HT-29 (cell line): ENCODE data around the gene CADM1. TPM values are rescaled to one million over a fixed set of nuclear protein-coding genes. Genes with fewer than 3 reads are reported as not detected.

ENCODE experiments used
- DNase-seq: peaks from one replicate; pipeline ENCODE4 v3.0.0-alpha.2; 2015; ENCODE audit warnings: low spot score
- total RNA-seq: library from RNA; depleted of rRNA; stranded (reverse); fragments of >200 nt; shearing (Covaris generic); gene quantifications from 2 replicates; pipeline ENCODE4 v1.2.3, GENCODE V29; 2014

The CADM1 gene
- total RNA-seq, 1 experiment from 2014 or later = not detected

- DNase-seq = no peak
Measured at GRCh38 chr11:115249061-115249578, 255.1 kb downstream of the CADM1 start.

- DNase-seq = no peak
Measured at GRCh38 chr11:115247953-115248352, 256.3 kb downstream of the CADM1 start.

DNA sequence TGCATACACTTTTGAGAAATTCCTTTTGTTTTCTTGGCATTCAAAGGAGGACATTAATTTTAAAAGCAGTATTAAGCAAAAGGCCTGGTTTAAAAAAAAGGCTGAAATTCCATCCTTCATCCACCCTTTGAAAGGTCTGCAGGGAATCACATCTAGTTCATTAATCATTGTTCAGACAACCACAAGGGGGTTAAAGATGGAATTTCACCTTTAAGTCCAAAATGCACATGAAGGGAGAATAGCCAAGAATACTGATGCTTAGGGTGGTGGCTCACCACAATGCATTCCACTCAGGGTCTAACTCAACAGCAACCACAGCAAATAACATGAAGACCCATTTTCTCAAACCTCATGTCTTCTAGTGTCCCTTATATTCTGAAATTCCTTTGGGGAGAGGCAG lies 256.9 kb downstream of the CADM1 start:
- DNase-seq = no peak

DNA sequence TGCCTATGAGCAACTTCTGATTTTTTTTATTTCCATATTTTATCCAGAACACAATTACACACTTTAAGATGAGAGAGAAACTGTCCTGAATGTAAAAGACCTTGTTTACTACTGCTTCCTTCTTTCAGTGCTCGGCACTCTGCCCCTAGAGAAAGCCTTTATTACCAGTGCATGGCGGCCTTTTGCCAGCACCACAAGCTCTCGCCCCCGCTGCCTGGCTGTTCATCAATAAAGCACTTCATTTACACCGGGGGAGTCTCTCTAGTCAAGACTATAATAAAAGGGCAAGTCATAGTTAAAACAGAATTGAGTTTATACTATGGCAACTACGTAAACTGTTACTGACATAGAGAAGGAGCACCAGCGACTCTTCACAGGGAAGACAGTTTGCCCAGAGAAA lies 259.5 kb downstream of the CADM1 start:
- DNase-seq = no peak

DNA sequence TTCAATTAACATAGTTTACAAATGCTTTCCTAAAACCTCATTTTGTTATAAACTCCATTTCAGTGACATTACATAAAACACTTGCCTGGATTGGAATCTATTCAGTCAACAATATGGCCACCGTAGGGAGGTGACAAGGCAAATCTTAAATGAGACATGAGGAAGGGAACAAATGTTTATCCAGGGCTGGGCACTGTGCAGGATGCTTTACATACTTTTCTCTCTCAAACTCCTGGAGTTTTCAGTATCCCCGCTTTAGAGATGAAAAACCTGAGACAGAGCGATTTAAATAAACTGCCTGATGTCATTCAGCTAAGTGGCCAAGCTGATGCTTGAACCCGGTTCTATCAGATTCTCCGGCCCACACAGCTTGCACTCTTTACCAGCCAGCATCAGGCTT lies 259.9 kb downstream of the CADM1 start:
- no peak for DNase-seq

DNA sequence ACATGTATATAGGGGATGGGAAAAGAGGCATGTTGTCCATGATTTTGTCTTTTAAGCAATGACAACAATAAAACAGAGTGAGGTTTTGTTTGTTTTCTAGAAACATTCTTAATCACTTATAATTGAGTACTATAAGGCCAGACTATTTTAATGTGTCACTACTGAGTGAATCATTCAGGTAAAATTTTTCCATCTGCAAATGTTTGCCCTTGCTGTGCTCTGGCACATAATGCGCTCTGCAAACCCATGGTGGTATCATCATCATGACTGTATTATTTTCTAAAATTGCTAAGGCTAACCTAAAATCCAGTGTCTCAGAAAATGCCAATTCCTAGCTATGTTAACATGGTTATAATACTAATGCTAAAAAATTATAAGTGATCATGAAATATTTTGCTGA lies 261.2 kb downstream of the CADM1 start:
- no peak for DNase-seq

GRCh38 chr11:115241899-115242298 lies 262.3 kb downstream of the CADM1 start:
- DNase-seq = no peak

DNA sequence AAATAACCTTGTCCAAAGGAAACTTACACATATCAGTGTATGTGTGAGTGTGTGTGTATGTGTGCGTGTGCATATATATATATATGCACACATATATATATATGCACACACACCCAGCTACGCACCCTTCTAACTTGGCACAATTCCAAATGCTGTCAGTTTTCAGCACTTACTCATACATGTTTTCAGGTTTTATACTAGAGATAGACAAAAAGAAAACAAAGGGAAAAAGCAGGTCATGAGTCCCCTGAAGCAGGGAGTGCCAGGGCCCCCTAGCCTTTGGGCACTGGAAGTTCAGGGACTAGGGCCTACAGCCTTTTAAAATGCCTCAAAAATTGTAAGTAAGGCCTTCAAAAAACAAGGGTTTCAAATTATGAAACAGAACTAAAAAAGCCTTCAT lies 265.4 kb downstream of the CADM1 start:
- no peak for DNase-seq

GRCh38 chr11:115238086-115238485 lies 266.1 kb downstream of the CADM1 start:
- no peak for DNase-seq

DNA sequence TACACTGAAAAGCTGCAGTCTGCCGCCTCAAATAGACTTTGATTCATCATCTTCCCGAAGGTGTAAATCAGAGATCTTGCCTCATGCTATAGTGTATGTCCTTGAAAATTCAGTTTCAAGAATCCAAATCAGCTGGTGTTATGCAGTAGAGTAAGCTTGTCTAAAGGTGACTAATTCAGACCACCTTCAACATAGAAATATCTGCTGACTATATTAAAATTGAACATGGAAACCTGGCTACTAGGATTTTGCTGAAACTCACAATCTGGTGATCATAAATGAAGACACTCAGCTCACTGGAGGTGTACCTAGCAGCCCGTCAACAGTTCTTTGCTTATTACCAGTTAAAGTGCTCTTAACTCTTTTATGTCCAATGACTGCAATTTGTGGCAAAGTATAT lies 266.6 kb downstream of the CADM1 start:
- DNase-seq = no peak

DNA sequence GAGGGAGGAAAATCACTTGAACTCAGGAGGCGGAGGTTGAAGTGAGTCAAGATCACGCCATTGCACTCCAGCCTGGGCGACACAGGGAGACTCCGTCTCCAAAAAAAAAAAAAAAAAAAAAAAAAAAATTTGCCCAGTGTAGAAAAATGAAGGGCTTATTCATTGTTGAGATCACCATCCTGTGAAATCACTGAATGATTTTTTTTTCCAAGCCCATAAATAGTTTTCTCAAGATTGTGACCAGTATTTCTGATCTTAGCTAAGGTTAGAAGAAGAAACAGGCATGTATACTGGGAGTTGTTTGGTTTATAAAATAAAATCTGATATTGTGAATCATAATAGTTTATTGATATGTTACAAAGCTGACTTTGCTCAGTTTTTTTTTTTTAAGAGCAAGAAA lies 269.4 kb downstream of the CADM1 start:
- no peak for DNase-seq

- no peak for DNase-seq
Measured at GRCh38 chr11:115226556-115226955, 277.7 kb downstream of the CADM1 start.

DNA sequence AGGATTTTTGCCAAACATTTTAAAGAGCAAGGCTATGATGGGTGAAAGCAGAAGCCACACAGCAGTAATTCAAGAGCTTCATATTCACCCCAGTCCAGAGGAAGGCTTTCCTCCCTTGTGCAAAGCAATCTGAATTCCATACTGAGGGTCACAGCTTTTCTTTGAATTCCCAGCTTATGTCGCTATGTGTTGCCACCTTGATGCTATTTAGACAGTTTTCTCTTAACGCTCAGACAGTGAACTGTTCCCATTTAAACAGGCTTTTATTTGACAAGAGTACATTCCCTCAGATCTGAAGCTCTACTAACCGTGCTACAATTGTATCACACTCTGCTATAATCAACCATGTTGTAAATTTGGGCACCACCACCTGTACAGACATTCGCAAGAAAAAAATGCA lies 279.7 kb downstream of the CADM1 start:
- no peak for DNase-seq

GRCh38 chr11:115222863-115223530 lies 281.2 kb downstream of the CADM1 start:
- DNase-seq = no peak

DNA sequence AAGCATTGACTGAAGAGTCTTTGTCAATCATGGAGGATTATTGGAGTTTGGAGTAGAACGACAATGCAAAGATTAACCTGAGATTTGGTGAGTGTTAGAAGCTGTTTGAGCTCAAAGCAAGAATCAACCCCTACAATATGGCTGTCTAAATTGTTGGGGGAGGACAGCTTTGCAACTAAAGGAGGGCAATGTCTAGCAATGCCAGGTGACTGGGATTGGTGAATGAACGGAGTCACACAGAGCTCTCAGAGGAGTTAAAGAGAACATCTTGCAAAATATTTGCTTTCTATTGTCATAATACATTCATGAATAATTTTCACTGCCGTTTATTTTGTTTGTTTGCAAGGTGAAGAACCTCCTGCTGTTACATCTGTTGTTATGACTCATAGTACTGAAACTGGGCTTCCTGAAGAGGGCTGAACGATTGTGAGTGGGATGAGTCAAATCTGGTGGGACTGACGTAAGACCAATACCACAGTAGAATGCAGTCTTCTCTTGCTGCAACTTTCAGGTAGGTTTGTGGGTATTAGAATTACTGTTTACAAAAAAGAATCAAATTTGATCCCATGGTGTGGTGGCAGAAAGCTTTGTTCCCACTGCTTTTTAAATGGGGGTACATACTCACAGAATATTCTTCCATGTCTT lies 281.9 kb downstream of the CADM1 start:
- DNase-seq = no peak

GRCh38 chr11:115221461-115222069 lies 282.6 kb downstream of the CADM1 start:
- no peak for DNase-seq

GRCh38 chr11:115220911-115221310 lies 283.3 kb downstream of the CADM1 start:
- DNase-seq = no peak

DNA sequence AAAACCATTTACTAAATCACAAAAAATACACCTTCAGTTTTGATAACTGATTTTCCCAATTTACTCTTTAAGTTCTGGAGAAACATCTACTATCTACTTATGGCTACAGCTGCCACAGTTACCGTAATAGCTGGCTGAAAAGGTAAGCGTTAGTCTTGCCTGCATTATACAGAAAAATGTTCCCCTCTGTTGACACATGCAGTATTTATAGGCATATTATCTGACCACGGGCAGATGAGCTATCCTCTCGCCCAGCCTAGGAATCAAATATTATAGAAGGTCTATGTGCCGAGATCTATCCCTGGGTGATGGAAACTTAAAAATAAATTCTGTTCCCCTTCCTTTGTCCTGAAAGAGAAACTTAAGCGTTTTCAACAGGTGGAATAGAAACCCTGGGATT lies 283.8 kb downstream of the CADM1 start:
- DNase-seq = no peak

DNA sequence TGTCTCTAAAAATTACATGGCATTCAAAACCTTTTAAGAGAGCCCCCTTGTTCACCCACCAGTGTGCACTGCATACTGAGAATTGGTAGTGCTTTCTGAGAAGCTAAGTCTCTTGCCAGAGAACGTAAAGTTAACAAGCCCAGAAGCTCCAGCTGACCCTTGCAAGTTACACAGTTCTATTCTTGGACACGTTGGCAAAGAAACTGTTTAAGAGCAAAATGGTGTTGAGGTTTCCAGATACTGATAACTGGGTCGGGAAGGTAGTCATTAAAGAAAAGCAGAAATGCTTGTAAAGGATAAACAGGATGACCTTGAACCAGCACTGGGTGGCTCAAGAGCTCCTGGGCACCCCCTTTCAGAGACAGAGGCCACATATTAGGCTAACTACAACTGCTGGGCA lies 284.8 kb downstream of the CADM1 start:
- no peak for DNase-seq

- no peak for DNase-seq
Measured at GRCh38 chr11:115217726-115218311, 286.4 kb downstream of the CADM1 start.

DNA sequence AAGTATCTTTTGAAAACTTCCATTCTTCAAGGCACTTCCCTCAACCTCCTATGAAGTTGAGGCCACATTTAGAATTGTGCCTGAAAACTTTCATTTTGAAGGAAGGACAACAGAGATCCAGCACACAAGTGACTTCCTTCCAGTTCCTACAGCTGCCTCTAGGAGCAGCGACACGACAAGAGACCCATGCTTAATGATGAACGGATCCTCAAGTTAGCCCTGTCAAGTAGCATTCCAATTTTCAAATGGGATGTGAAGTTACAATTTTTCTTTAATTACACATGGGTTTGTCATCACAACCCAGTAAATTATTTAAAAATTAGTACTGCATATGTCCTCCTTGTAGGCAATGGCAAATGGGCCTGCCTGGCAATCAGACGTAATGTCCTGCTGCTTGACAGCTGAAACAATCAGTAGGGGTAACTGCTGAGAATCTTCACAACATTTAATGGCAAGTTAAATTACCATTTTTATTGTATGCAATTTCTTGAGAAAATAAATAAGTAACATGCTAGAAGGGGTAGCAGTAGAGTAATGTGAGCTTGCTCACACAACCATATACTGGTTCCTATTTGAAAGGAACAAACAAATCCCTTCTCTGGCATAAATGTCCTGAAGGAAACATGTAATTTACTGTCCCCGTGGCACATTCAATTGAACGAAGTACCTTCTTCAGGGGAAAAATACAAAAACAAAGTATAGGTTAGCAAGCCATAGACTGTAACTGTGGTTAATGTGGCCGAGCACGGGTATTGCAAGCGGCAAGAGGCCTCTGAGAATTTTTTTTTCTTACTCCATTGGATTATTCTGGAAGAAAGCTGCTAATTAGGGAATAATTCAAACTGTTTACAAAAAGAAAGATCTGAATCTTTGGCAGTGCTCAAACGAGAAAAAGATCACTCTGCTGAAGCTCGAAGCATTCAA lies 288.3 kb downstream of the CADM1 start:
- DNase-seq = peak; percentile 56
